ENCODE measurements around the gene PODXL. TPM values are rescaled to one million over a fixed set of nuclear protein-coding genes. Genes with fewer than 3 reads are reported as not detected.
"Not testable (repeated sequence)": the region's sequence is repeated elsewhere in the genome, so short reads cannot be mapped to it uniquely, and the experiment has no call there.

Gene PODXL
- total and polyA plus RNA-seq, 8 donors = 2.9 to 241 (median 13.8) TPM

GRCh38 chr7:131517218-131517923, 39.1 kb downstream of the PODXL start:
- Histone ChIP-seq H3K9me3 (no peaks in the 10 kb centered on the region), H3K27ac (peak overlapping the region in 1 of 5 donors; percentile 9), H3K4me3 (no peak overlapping the region), H3K4me1 (peaks cover 8 to 18% (median 15%) of the 10 kb centered on the region in 4 donors), H3K36me3 (no peaks in the 10 kb centered on the region), H3K27me3 (no peaks in the 10 kb centered on the region)
- DNase-seq = no peak
- intact Hi-C loops (cut with DNase I; ENCODE audit: low total_unique reads) = no loop called here
- WGBS, 5 donors = 88 to 93% (median 90%) methylated on average over 19 of the region's 19 CpGs
- TF ChIP-seq CTCF (IDR thresholded peaks at IDR 0.05) (no peak), EP300 (IDR thresholded peaks at IDR 0.05) (no peak), POLR2AphosphoS5 (IDR thresholded peaks at IDR 0.05) (no peak), POLR2A (IDR thresholded peaks at IDR 0.05) (no peak)

- H3K36me3 ChIP-seq; H3K9me3 ChIP-seq; H3K27me3 ChIP-seq; H3K4me1 ChIP-seq; H3K4me3 ChIP-seq; intact Hi-C loops (cut with DNase I; ENCODE audit: low total_unique reads); H3K27ac ChIP-seq; DNase-seq: not testable (repeated sequence)
- 90 to 97% (median 92%) methylated on average over 7 of the region's 7 CpGs for WGBS, 5 donors
Measured at GRCh38 chr7:131515471-131515870, 41.0 kb downstream of the PODXL start.

- 37 to 45% (median 37%) methylated on average over 10 to 11 of the region's 11 CpGs for WGBS, 5 donors
- Histone ChIP-seq H3K36me3 (peaks cover 0 to 5% (median 0%) of the 10 kb centered on the region in 4 donors), H3K4me1 (peaks cover 5 to 8% (median 6%) of the 10 kb centered on the region in 4 donors), H3K27me3 (no peaks in the 10 kb centered on the region), H3K4me3 (no peak overlapping the region), H3K27ac (peak overlapping the region in 1 of 5 donors; percentile 12), H3K9me3 (no peaks in the 10 kb centered on the region)
- DNase-seq = peak; percentile 90 to 95
- intact Hi-C loops (cut with DNase I; ENCODE audit: low total_unique reads) = no loop called here
- TF ChIP-seq POLR2A (IDR thresholded peaks at IDR 0.05) (no peak), EP300 (IDR thresholded peaks at IDR 0.05) (no peak), CTCF (IDR thresholded peaks at IDR 0.05) (peak in 5 of 7 experiments; percentile 88 to 94 (median 90)), POLR2AphosphoS5 (IDR thresholded peaks at IDR 0.05) (peak in 2 of 3 donors; percentile 26 to 80)
Measured at GRCh38 chr7:131513245-131514061, 43.0 kb downstream of the PODXL start.

- H3K27ac ChIP-seq = peak overlapping the region in 2 of 5 donors; percentile 10 to 47
- no peak overlapping the region for H3K4me3 ChIP-seq
- no peaks in the 10 kb centered on the region for H3K9me3 ChIP-seq
- no peak for DNase-seq
- no peak for TF ChIP-seq POLR2AphosphoS5 (IDR thresholded peaks at IDR 0.05)
- no peak for TF ChIP-seq CTCF (IDR thresholded peaks at IDR 0.05)
- no peak for TF ChIP-seq POLR2A (IDR thresholded peaks at IDR 0.05)
- TF ChIP-seq EP300 (IDR thresholded peaks at IDR 0.05) = no peak
- peaks cover 12 to 18% (median 14%) of the 10 kb centered on the region in 4 donors for H3K4me1 ChIP-seq
- intact Hi-C loops (cut with DNase I; ENCODE audit: low total_unique reads) = no loop called here
- 70 to 79% (median 78%) methylated on average over 15 of the region's 15 CpGs for WGBS, 5 donors
- H3K36me3 ChIP-seq = peaks cover 0 to 5% (median 0%) of the 10 kb centered on the region in 4 donors
- H3K27me3 ChIP-seq = no peaks in the 10 kb centered on the region
Measured at GRCh38 chr7:131511774-131512535, 44.5 kb downstream of the PODXL start.
